ENCODE data around the gene SLC66A2. TPM values are rescaled to one million over a fixed set of nuclear protein-coding genes. Genes with fewer than 3 reads are reported as not detected.
A peak's percentile ranks its signal among the peaks of the same experiment; 100 is the strongest.

Gene SLC66A2
- total RNA-seq, 2 donors from 2014 or later = 74.9 to 88.0 TPM

GRCh38 chr18:79944746-79945117 is 6.7 kb downstream of the SLC66A2 start:
- Histone ChIP-seq H3K27ac (no peak overlapping the region), H3K4me1 (peaks cover 30% of the 10 kb centered on the region), H3K9me3 (no peaks in the 10 kb centered on the region), H3K36me3 (peaks cover 4% of the 10 kb centered on the region), H3K4me3 (no peak overlapping the region), H3K9ac (ENCODE audit: low read depth in 2 of 2, low read length in 2 of 2) (peak overlapping the region in 1 of 2 donors; percentile 59), H3K27me3 (no peaks in the 10 kb centered on the region)
- peak; percentile 18 for DNase-seq
- intact Hi-C loops (cut with DNase I) = loop anchor here (10.0 kb wide), 2 partner anchors 90 to 200 kb away; partner anchors contain the start of gene RBFA
- TF ChIP-seq, protein P1, sequence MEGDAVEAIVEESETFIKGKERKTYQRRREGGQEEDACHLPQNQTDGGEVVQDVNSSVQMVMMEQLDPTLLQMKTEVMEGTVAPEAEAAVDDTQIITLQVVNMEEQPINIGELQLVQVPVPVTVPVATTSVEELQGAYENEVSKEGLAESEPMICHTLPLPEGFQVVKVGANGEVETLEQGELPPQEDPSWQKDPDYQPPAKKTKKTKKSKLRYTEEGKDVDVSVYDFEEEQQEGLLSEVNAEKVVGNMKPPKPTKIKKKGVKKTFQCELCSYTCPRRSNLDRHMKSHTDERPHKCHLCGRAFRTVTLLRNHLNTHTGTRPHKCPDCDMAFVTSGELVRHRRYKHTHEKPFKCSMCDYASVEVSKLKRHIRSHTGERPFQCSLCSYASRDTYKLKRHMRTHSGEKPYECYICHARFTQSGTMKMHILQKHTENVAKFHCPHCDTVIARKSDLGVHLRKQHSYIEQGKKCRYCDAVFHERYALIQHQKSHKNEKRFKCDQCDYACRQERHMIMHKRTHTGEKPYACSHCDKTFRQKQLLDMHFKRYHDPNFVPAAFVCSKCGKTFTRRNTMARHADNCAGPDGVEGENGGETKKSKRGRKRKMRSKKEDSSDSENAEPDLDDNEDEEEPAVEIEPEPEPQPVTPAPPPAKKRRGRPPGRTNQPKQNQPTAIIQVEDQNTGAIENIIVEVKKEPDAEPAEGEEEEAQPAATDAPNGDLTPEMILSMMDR (IDR thresholded peaks at IDR 0.05) = no peak

DNA sequence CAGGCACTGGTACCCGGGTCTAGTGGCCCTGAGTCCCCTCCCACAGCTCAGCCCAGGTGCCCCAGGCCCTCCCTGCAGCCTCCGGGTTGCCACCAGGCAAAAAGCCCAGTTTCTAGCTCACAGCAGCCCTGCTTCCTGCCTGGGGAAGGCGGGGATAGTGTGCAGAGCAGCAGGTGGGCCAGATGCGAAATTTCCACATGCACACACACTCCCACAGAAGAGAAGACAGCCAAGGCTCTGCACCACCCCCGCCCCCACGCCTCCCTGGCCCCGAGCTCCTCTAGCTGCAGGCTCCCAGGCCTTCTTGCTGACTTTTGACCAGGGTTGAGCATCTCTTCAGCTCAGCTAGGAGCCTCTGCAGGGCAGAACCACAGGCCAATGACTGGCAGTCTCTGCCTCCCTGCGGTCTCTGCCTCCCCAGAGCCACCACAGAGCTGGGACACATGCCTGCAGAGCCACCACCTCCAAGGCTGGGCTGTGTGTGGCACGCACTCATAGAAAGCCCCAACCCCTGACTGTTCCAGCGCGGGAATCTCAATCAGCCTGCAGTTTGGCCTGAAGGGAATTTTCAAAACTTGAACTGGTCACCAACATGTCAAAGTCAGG is 7.2 kb downstream of the SLC66A2 start:
- no peak overlapping the region for H3K4me3 ChIP-seq
- peak overlapping the region; percentile 63 for H3K27ac ChIP-seq
- intact Hi-C loops (cut with DNase I) = loop anchor here (10.0 kb wide), 2 partner anchors 91 to 201 kb away; partner anchors contain the start of gene RBFA
- H3K4me1 ChIP-seq = peaks cover 29% of the 10 kb centered on the region
- H3K9me3 ChIP-seq = no peaks in the 10 kb centered on the region
- H3K9ac ChIP-seq (ENCODE audit: low read depth in 2 of 2, low read length in 2 of 2) = peak overlapping the region in 1 of 2 donors; percentile 59
- TF ChIP-seq, protein P1 (IDR thresholded peaks at IDR 0.05) = no peak
- peaks cover 4% of the 10 kb centered on the region for H3K36me3 ChIP-seq
- DNase-seq = peak; percentile 59
- H3K27me3 ChIP-seq = no peaks in the 10 kb centered on the region

DNA sequence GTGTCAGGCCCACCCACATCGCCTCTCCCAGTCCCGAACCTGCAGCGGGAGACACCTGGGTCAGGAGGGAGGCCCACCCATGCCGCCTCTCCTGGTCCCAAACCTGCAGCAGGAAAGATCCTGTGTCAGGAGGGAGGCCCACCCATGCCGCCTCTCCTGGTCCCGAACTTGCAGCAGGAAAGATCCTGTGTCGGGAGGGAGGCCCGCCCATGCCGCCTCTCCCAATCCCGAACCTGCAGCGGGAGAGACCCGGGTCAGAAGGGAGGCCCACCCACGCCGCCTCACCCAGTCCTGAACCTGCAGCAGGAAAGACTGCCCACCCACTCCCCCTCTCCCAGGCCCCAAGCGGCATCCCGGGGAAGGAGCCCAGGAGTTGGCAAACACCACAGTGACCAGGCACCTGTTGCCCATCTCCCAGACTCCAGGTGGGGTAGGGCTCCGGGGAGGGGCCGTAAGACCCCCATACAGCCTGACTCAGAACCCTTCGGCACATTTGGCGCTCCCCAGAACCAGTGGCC is 7.8 kb downstream of the SLC66A2 start:
- Histone ChIP-seq H3K27ac (peak overlapping the region; percentile 63), H3K9me3 (no peaks in the 10 kb centered on the region), H3K27me3 (no peaks in the 10 kb centered on the region), H3K4me3 (no peak overlapping the region), H3K4me1 (peaks cover 28% of the 10 kb centered on the region), H3K36me3 (peaks cover 4% of the 10 kb centered on the region), H3K9ac (ENCODE audit: low read depth in 2 of 2, low read length in 2 of 2) (peak overlapping the region in 1 of 2 donors; percentile 59)
- intact Hi-C loops (cut with DNase I) = loop anchor here (10.0 kb wide), 2 partner anchors 91 to 201 kb away; partner anchors contain the start of gene RBFA
- DNase-seq = peak; percentile 44
- TF ChIP-seq, protein P1 (IDR thresholded peaks at IDR 0.05) = no peak

GRCh38 chr18:79942786-79943607 is 8.5 kb downstream of the SLC66A2 start:
- TF ChIP-seq, protein P1 (IDR thresholded peaks at IDR 0.05) = no peak
- no peaks in the 10 kb centered on the region for H3K9me3 ChIP-seq
- no peaks in the 10 kb centered on the region for H3K27me3 ChIP-seq
- no peak overlapping the region for H3K4me3 ChIP-seq
- H3K36me3 ChIP-seq = peaks cover 4% of the 10 kb centered on the region
- H3K27ac ChIP-seq = peak overlapping the region; percentile 63
- DNase-seq = peak; percentile 64
- peak overlapping the region in 1 of 2 donors; percentile 59 for H3K9ac ChIP-seq (ENCODE audit: low read depth in 2 of 2, low read length in 2 of 2)
- intact Hi-C loops (cut with DNase I) = loop anchor here (10.0 kb wide), 2 partner anchors 92 to 202 kb away; partner anchors contain the start of gene RBFA
- H3K4me1 ChIP-seq = peaks cover 28% of the 10 kb centered on the region

DNA sequence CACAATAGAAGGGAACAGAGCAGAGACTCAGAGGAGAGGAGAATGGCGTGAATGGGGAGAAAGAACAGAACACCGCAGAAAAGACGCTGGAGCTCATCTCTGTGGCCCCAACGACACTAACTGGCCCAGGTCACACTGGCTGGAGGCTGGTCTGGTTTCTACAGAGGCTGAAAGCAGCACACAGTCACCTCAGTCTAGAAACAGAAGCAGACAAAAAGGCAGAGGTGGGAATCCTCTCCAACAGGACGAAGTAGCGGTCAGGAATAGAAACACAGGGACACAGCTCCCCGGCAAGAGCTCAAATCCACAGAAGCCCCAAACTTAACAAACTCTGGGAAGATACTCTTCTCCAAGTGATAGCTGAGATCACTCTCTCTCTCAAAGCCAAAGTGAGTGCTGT is 9.2 kb downstream of the SLC66A2 start:
- peak; percentile 17 for DNase-seq
- Histone ChIP-seq H3K36me3 (peaks cover 4% of the 10 kb centered on the region), H3K9me3 (no peaks in the 10 kb centered on the region), H3K4me1 (peaks cover 28% of the 10 kb centered on the region), H3K4me3 (no peak overlapping the region), H3K27ac (no peak overlapping the region), H3K9ac (ENCODE audit: low read depth in 2 of 2, low read length in 2 of 2) (peak overlapping the region in 1 of 2 donors; percentile 59), H3K27me3 (no peaks in the 10 kb centered on the region)
- intact Hi-C loops (cut with DNase I) = loop anchor here (10.0 kb wide), 2 partner anchors 93 to 203 kb away; partner anchors contain the start of gene RBFA
- TF ChIP-seq, protein P1 (IDR thresholded peaks at IDR 0.05) = no peak

Data from colonic mucosa (tissue), 4 donors.